Esophagus muscularis mucosa (tissue), 2 donors: ENCODE measurements around the gene MEMO1.
"Not testable (repeated sequence)": the region's sequence is repeated elsewhere in the genome, so short reads cannot be mapped to it uniquely, and the experiment has no call there.

Experiments
- POLR2A ChIP-seq: fragments of 450-650 bp; IDR thresholded peaks from one replicate; pipeline ENCODE4 v1.6.1; 2017; ENCODE audit warnings: antibody characterized with exemption, moderate library complexity, mild to moderate bottlenecking, low read depth
- POLR2AphosphoS5 ChIP-seq, 2 donors: sonication (generic); formaldehyde crosslinking; IDR thresholded peaks; one replicate each; pipeline ENCODE4 v1.6.1; 2017; ENCODE audit warnings: antibody characterized with exemption in 2 of 2

DNA sequence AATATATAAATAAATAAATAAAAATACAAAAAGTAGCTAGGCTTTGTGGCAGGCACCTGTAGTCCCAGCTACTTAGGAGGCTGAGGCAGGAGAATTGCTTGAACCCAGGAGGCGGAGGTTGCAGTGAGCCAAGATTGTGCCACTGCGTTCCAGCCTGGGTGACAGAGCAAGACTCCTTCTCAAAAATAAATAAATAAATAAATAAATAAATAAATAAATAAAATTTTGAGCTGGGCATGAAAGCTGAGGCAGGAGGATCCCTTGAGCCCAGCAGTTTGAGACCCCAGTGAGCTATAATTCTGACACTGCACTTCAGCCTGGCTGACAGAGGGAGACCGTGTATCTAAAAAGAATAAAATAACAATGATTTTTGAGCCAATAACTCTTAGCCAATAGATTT is 43.8 kb upstream of the MEMO1 start:
- TF ChIP-seq POLR2AphosphoS5 (IDR thresholded peaks at IDR 0.05); POLR2A: not testable (repeated sequence)
